ENCODE data around the gene CPN2.

DNA sequence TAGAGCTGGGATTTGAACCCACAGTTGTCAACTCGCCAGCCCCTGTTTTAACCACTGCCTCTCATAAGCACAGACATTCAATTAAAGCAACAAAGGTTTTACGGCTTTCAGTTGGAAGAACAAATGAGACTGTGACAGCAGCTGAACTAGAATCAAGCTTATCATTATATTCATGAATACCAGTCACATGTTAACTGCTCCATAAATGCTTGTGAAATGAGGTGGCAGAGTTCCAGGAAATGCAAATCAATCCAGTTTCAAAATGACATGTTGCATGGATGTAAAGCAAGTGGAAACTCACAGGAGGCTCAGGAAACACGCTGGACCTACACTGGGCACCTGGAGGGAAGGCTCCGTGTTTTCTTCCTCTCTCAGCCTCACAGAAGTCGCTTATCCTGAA is 44.1 kb upstream of the CPN2 start:
- TF ChIP-seq POLR2AphosphoS5 (IDR thresholded peaks at IDR 0.05; ENCODE audit: low read depth) (no peak), ZNF331 (CRISPR knock-in tag; IDR thresholded peaks at IDR 0.05; ENCODE audit: low read depth) (no peak), EZH2 (IDR thresholded peaks at IDR 0.05; ENCODE audit: low read depth, unreplicated experiment) (no peak), EZH2phosphoT487 (IDR thresholded peaks at IDR 0.05; ENCODE audit: unreplicated experiment) (no peak), JUNB (IDR thresholded peaks at IDR 0.05; ENCODE audit: unreplicated experiment) (no peak)
- TF ChIP-seq, protein P1, sequence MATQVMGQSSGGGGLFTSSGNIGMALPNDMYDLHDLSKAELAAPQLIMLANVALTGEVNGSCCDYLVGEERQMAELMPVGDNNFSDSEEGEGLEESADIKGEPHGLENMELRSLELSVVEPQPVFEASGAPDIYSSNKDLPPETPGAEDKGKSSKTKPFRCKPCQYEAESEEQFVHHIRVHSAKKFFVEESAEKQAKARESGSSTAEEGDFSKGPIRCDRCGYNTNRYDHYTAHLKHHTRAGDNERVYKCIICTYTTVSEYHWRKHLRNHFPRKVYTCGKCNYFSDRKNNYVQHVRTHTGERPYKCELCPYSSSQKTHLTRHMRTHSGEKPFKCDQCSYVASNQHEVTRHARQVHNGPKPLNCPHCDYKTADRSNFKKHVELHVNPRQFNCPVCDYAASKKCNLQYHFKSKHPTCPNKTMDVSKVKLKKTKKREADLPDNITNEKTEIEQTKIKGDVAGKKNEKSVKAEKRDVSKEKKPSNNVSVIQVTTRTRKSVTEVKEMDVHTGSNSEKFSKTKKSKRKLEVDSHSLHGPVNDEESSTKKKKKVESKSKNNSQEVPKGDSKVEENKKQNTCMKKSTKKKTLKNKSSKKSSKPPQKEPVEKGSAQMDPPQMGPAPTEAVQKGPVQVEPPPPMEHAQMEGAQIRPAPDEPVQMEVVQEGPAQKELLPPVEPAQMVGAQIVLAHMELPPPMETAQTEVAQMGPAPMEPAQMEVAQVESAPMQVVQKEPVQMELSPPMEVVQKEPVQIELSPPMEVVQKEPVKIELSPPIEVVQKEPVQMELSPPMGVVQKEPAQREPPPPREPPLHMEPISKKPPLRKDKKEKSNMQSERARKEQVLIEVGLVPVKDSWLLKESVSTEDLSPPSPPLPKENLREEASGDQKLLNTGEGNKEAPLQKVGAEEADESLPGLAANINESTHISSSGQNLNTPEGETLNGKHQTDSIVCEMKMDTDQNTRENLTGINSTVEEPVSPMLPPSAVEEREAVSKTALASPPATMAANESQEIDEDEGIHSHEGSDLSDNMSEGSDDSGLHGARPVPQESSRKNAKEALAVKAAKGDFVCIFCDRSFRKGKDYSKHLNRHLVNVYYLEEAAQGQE (IDR thresholded peaks at IDR 0.05; ENCODE audit: unreplicated experiment) = no peak
- TF ChIP-seq, protein P2, sequence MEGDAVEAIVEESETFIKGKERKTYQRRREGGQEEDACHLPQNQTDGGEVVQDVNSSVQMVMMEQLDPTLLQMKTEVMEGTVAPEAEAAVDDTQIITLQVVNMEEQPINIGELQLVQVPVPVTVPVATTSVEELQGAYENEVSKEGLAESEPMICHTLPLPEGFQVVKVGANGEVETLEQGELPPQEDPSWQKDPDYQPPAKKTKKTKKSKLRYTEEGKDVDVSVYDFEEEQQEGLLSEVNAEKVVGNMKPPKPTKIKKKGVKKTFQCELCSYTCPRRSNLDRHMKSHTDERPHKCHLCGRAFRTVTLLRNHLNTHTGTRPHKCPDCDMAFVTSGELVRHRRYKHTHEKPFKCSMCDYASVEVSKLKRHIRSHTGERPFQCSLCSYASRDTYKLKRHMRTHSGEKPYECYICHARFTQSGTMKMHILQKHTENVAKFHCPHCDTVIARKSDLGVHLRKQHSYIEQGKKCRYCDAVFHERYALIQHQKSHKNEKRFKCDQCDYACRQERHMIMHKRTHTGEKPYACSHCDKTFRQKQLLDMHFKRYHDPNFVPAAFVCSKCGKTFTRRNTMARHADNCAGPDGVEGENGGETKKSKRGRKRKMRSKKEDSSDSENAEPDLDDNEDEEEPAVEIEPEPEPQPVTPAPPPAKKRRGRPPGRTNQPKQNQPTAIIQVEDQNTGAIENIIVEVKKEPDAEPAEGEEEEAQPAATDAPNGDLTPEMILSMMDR (conservative IDR thresholded peaks at IDR 0.05; ENCODE audit: low read depth in 2 of 2) = no peak

All from GM23338 (cell line).